ENCODE measurements around the gene ACAP2.

DNA sequence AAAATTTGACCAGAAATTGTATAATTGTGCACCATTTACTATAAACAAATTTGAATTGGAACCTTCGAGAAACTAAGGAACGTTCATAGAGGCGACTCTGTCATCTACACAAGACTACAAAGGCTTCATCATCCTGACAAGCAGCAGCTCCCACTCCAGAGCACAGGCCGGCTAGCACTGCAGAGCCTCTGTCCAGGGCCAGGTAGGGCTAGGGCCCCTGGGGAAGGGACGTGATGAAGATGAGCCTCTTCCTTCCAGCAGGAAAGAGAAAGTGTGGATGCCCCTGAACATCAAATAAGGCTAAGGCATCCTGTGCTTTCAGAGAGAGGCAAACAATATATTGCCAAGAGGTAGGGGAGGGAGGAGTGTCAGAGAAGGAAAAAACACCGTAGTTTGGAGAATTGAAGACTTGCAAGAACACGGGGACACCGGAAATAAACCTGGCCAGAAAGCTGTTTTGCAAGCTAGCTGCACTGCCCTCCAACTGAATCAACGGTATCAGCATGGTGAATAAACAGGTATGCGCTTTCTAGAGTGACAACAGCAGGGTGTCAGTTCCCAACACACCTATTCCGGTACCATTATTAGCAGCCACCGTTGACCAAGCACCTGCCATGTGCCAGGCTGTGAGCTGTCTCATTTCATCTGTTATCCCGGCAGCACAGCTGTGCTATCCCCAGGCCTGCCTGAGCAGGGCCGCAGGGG, 184.2 kb downstream of the ACAP2 start:
- TF ChIP-seq POLR2A (IDR thresholded peaks at IDR 0.05) (no peak), CTCF (IDR thresholded peaks at IDR 0.05) (no peak)
